ENCODE results near the gene QTRT2. TPM values are rescaled to one million over a fixed set of nuclear protein-coding genes. Genes with fewer than 3 reads are reported as not detected.

Gene QTRT2
- polyA plus RNA-seq: 25.4 TPM

DNA sequence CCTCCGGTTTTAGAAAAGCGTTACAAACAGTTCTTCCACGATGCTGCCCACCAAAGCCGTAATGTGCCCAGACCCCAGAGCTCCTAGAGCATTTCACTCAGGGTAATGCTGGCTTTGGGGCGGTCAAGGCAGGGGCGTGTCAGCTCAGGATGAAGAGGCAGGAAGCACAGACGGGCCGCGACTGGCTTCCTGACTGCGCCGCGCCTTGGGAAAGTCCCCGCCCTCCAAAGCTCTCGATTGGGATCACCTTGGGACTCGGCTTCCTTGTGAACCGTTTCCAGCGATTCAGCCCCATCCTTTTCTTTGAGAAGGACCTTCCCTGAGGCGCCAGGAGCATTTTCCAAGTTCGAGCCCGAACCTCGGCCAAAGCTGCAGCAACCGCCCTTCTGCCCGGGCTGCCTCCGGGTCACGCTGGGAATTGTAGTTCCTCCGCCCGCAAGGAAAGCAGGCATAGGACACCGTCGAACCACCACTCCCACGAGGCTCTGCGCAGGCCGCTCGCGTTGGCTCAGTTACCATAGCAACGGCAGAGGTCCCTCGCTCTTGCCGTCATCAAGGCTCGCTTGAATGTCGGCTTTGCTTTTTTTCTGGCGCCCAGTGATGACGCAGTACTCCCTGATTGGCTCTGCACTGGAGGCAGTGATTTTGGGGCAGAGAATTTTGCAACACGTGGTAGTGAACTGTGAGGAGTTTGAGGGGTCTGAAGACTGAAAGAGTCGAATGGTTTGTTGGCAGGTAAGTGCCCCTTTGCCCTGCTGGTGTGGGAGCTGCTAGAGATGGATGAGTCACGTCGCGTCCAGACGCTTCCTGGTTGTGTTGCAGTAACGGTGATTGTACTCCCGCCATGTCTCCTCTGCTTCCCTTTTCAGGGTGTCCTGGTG is at the start of gene QTRT2, which contains the start of gene CCDC191:
Gene QTRT2, plus strand, starts transcription at position 608 of the 881 bp plus-strand sequence. CDS start 8,521 bp downstream, outside the sequence.
Gene CCDC191, minus strand, starts transcription at position 397 of the 881 bp plus-strand sequence. Its CDS starts 60 bp downstream, at position 337.
- Mint-ChIP-seq H3K27ac (peak within 1 kb of the TSS; percentile 88 to 100 (median 98)), H3K4me1 (peaks cover 26 to 43% (median 41%) of the 10 kb centered on the region in 3 donors), H3K36me3 (peaks cover 2% of the 10 kb centered on the region), H3K27me3 (peaks cover 3% of the 10 kb centered on the region), H3K4me3 (peak within 1 kb of the TSS; percentile 88 to 99 (median 98)), H3K9me3 (no peaks in the 10 kb centered on the region)

DNA sequence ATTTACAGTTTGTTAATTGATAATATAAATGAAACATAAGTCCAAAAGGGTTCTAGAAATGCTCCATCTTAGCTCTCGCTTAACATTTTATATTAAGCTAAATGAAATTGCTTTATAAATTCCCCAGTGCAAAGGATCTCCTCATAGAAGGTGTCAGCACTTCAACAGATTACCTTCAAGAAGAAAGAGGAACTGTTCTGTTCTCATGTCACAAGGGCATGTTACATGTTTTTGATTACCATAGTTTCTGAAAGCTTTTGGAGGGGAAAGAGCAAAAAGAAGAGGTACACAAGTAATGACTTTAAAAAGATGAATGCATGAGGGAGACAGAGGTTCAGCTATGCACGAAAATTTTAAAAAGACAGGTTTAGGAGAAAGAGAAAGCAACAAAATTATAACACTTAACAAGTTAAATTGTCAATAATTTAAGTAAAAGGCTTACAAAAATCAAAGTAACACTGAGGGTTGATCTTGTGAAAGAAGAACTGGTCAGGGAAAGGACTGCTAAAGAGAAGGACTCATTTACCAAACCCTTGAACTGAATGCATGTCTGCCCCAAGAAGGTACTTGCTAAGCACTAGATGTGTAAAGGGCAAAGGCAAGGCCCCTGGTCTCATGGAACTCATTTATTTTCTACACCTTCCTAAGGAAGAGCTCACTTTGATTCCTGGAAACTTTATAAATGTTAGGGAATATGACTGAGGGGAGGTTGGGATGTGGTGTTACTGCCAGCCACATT is 45.3 kb upstream of the QTRT2 start:
- Mint-ChIP-seq H3K27ac (peak overlapping the region; percentile 47 to 94 (median 54)), H3K4me3 (peak overlapping the region; percentile 44 to 86 (median 78)), H3K9me3 (no peaks in the 10 kb centered on the region), H3K27me3 (no peaks in the 10 kb centered on the region), H3K4me1 (peaks cover 7 to 21% (median 14%) of the 10 kb centered on the region in 3 donors), H3K36me3 (peaks cover 3% of the 10 kb centered on the region)

DNA sequence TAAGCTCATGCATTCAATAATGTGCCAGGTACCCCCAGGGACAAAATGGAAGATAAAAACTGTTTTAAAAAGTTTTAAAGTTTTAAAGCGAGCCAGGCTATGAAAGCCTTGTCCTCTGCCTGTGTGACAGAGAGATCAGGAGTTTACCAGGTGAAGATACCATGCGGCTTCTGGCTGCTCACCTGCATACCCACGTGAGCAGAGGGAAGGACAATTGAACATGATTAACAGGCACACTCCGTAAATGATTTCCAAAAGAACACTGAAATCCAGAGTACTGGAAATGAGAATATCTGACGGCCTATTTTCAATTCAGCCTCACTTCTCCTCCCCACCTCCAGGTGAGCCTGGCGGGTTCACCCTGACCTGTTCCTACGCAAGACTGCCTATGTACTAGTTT is 42.3 kb upstream of the QTRT2 start:
- H3K27me3 Mint-ChIP-seq: no peaks in the 10 kb centered on the region
- peak overlapping the region in 1 of 3 donors; percentile 21 for H3K27ac Mint-ChIP-seq
- peaks cover 7 to 19% (median 14%) of the 10 kb centered on the region in 3 donors for H3K4me1 Mint-ChIP-seq
- H3K4me3 Mint-ChIP-seq: no peak overlapping the region
- H3K9me3 Mint-ChIP-seq: no peaks in the 10 kb centered on the region
- H3K36me3 Mint-ChIP-seq: peaks cover 7% of the 10 kb centered on the region

DNA sequence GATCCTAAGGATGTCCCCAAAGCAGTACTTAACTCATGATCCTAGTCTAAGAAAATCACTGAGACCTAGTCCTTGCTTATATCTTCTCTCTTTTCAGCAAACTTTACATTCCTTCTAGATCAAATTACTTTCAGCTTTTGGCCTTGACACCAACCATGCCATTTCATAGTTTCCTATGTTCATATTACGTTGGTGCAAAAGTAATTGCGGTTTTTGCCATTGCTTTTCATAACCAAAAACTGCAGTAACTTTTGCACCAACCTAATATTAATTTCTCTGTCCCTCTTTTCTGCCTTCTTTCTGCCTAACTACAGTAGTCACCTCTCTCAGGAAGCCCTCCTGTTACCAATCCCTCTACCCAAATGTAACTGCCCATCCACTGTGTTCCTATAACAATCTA is 37.1 kb upstream of the QTRT2 start:
- peaks cover 3% of the 10 kb centered on the region for H3K36me3 Mint-ChIP-seq
- no peak overlapping the region for H3K4me3 Mint-ChIP-seq
- H3K27me3 Mint-ChIP-seq: no peaks in the 10 kb centered on the region
- no peaks in the 10 kb centered on the region for H3K4me1 Mint-ChIP-seq
- H3K27ac Mint-ChIP-seq: no peak overlapping the region
- no peaks in the 10 kb centered on the region for H3K9me3 Mint-ChIP-seq

DNA sequence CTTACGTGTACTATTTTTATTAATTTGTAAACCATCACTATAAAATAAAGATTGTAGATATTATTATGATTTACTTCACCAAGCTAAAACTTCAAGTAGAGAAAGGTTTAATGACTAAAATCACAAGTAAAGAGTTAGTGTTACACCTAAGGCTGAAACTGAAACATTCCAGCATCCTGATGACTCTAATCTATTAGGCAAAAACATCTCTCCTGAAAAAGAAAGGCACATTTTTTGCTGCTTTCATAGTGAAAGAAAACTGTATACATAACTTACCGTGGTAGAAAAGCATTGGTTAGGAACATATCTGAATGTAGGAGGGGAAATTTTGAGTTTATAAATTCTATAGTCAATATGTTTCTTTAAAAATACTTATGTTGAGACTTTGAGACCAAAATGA is 35.6 kb upstream of the QTRT2 start:
- Mint-ChIP-seq H3K27me3 (no peaks in the 10 kb centered on the region), H3K36me3 (peaks cover 3% of the 10 kb centered on the region), H3K4me1 (no peaks in the 10 kb centered on the region), H3K9me3 (no peaks in the 10 kb centered on the region), H3K27ac (no peak overlapping the region), H3K4me3 (no peak overlapping the region)

DNA sequence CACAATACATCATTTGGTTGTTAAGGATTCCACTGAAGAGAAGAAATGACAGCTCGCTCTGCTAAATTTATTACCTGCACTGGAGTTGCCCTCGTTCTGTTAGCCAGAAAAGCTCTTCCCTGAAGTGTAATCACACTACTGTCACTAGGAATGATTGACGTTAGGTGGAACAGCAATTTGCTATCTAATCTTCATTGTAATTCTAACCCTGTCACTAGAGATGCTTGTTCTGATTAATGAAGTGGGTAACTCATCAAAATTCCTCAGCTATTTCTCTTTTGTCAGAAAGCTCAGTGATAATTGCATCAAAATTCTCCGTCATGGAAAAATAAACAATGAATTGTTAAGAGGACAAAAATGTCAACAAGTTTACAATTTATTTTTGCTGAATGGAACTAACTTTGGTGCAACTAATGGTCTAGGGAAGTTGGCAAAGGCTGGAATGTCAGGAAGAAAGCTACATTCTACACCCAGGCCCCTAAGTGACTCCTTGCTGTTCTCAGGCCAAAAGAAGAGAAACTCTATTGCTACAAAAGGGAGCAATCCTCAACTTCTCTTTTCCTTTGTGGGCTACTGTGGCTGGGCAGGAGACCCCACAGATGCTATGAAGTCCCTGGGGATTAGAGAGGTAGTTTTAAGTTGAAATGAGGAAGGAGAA is 34.3 kb upstream of the QTRT2 start:
- Mint-ChIP-seq H3K4me1 (no peaks in the 10 kb centered on the region), H3K36me3 (peaks cover 3% of the 10 kb centered on the region), H3K27ac (no peak overlapping the region), H3K9me3 (no peaks in the 10 kb centered on the region), H3K27me3 (no peaks in the 10 kb centered on the region), H3K4me3 (peak overlapping the region in 1 of 4 donors; percentile 4)

DNA sequence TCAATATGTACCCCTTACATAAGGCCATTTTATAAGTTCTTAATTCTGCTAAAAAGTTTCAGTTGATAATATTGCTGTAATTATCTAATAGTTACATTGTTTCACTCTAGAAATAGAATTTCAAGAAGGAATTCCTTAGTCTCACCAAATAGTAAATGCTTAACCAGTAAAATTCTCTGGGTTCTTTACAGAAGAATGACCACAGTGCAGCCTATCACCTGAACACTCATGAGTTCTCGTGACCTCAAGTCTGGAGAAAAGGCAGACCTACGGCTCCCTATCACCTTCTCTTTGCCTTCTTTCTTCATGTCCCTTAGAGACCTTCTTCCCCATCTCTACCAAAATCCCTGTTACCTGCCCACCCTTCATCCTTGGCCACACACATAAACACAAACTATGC is 31.1 kb upstream of the QTRT2 start:
- no peaks in the 10 kb centered on the region for H3K4me1 Mint-ChIP-seq
- H3K27ac Mint-ChIP-seq: peak overlapping the region in 1 of 3 donors; percentile 21
- no peaks in the 10 kb centered on the region for H3K27me3 Mint-ChIP-seq
- peak overlapping the region in 1 of 4 donors; percentile 23 for H3K4me3 Mint-ChIP-seq
- H3K9me3 Mint-ChIP-seq: no peaks in the 10 kb centered on the region
- H3K36me3 Mint-ChIP-seq: peaks cover 2% of the 10 kb centered on the region

DNA sequence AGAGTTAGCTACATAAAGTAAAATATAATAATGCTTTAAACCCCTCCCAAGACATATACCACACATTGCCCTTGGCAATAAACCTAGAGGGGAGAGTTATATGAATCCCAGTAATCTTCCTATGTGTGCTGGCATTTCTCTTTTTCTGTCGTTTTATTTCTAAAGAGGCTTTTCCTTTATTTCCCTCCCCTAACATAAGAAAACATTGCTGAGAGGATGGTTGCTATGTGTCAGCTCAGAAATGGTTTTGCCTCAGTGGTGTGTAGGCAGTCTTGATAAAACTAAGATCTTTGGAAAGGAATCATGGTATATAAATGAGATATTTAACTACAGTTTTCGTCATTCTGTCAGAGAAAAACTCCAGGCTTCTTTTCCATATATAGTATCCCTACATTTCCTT is 30.2 kb upstream of the QTRT2 start:
- peak overlapping the region in 1 of 3 donors; percentile 1 for H3K27ac Mint-ChIP-seq
- no peaks in the 10 kb centered on the region for H3K4me1 Mint-ChIP-seq
- no peak overlapping the region for H3K4me3 Mint-ChIP-seq
- no peaks in the 10 kb centered on the region for H3K9me3 Mint-ChIP-seq
- H3K27me3 Mint-ChIP-seq: no peaks in the 10 kb centered on the region
- H3K36me3 Mint-ChIP-seq: peaks cover 2% of the 10 kb centered on the region

DNA sequence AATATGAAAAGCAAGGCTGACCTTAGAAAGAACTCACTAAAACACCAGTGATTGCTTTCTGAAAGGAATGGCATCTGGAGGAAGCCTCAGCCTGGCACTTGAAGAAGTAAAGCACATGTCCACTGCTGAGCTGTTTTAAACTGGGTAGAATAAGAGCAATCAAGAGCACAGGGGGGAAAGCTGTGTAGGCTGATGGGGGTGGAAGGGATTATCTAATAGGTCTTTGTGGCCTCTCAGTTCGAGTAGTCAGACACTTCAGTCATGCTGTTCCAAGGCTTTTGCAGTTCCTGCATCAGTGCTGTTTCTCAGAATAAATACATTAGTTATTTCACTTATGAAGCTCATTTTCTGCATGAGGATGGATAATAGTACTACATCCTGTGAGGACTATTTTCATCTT is 22.8 kb upstream of the QTRT2 start:
- H3K4me1 Mint-ChIP-seq: no peaks in the 10 kb centered on the region
- no peaks in the 10 kb centered on the region for H3K27me3 Mint-ChIP-seq
- no peak overlapping the region for H3K4me3 Mint-ChIP-seq
- H3K27ac Mint-ChIP-seq: no peak overlapping the region
- peaks cover 2% of the 10 kb centered on the region for H3K36me3 Mint-ChIP-seq
- H3K9me3 Mint-ChIP-seq: no peaks in the 10 kb centered on the region

DNA sequence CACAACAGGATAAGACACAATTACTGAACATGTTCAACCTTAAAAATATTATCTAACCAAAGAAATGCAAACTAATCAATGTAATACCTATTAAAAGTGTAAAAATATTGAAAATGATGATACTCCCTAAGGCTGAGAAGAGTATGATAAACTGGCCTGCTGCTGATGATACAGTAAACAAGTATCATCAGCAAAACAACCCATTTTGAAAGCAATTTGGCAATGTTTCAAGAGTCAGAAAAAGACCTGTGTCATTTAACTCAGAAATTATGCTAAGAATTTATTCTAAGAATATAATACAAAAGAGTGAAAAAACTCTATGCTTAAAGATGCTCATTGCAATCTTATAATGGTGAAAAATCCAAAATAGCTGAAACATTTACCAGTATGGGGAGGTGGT is 22.3 kb upstream of the QTRT2 start:
- Mint-ChIP-seq H3K36me3 (peaks cover 2% of the 10 kb centered on the region), H3K4me1 (no peaks in the 10 kb centered on the region), H3K9me3 (no peaks in the 10 kb centered on the region), H3K27me3 (no peaks in the 10 kb centered on the region), H3K4me3 (no peak overlapping the region), H3K27ac (no peak overlapping the region)

DNA sequence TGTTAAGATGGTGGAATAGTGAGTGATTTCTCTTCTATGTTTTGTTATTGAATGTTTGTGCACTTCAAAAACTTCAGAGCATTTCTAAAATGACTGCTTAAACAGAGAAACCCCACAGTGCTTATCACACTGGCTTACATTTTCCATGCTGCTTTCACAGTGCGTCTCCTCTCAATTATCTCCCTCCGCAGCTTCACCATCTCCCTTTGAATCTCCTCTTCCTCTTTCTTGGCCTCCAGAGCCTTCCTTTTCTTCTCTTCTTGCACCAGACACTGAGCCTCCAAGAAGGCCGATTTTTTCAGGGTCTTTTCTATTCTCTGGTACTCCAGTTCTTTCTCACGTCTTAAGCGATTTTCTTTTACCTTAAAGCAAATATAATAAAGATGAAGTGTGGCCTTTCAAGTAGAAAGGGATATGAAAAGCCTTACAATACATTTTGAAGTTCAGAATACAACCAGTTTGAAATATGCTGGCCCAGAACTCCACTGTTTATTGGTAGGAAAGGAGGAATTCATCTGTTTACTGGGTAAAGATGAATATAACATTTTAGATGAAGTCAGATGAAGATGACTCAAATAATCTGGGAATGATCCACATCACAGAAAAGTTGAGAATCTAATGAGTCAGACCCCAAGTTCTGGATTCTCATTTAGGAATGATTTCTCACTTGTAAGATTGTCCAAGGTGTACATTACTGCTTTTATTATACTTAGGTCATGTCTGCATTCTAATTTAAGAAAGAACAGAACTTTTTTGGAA is 21.6 kb upstream of the QTRT2 start:
- H3K27ac Mint-ChIP-seq: no peak overlapping the region
- H3K4me1 Mint-ChIP-seq: no peaks in the 10 kb centered on the region
- no peaks in the 10 kb centered on the region for H3K9me3 Mint-ChIP-seq
- H3K36me3 Mint-ChIP-seq: peaks cover 2% of the 10 kb centered on the region
- H3K27me3 Mint-ChIP-seq: no peaks in the 10 kb centered on the region
- no peak overlapping the region for H3K4me3 Mint-ChIP-seq

DNA sequence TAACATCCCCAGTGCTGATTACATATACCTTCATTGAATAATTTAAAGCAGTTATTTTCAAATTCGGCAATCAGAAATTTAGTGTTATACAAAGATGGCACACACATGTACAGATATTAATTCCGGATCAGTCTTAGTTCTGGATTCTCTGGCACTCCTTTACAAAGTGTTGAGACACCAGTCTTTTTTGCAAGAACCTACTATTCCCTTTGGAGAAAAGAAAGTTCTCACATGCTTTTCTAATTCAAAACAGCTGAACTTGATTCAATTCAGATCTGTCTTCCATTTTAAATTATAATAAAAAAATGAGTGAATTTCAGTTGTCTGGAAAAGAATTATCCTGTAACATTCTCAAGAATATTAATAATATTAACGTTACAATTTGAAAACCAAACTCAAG is 20.6 kb upstream of the QTRT2 start:
- Mint-ChIP-seq H3K27ac (no peak overlapping the region), H3K4me1 (no peaks in the 10 kb centered on the region), H3K4me3 (no peak overlapping the region), H3K36me3 (peaks cover 2% of the 10 kb centered on the region), H3K9me3 (no peaks in the 10 kb centered on the region), H3K27me3 (no peaks in the 10 kb centered on the region)

DNA sequence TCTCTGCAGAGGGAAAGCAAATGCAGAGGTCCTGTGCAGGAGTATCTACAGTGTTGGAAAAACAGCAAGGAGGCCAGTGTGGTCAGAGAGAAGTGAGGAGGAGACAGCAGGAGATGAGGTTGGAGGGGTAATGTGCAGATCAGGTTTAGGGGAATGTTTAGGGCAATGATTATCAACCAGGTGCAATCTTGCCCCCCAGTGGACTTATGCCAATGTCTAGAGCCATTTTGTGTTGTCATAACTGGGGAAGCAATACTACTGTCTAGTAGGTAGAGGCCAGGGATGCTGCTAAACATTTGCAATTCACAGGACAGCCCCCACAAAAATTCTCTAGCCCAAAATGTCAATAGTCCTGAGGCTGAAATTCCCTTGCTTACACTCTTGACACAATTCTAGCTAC is 13.3 kb upstream of the QTRT2 start:
- no peak overlapping the region for H3K4me3 Mint-ChIP-seq
- peak overlapping the region in 1 of 3 donors; percentile 79 for H3K27ac Mint-ChIP-seq
- H3K27me3 Mint-ChIP-seq: no peaks in the 10 kb centered on the region
- peaks cover 0 to 4% (median 3%) of the 10 kb centered on the region in 3 donors for H3K4me1 Mint-ChIP-seq
- H3K36me3 Mint-ChIP-seq: no peaks in the 10 kb centered on the region
- no peaks in the 10 kb centered on the region for H3K9me3 Mint-ChIP-seq

DNA sequence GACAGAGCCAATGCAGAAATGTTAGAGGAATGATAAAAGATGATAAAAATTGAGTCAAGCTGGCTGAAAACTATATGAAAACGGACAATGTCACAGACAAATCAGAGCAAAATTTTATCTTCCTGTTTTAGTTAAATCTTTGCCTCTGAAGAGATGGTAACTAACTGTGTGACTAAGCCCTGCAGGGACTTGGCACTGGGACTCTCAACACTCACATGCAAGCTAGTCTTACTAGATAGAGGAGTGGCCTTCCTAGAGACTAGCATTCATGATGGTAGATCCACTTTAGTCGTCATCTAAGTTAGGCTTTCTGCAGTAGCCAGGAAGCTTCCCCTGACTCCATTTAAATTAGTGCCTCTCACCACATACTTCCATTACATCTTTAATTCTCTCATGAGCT is 4.3 kb upstream of the QTRT2 start:
- H3K36me3 Mint-ChIP-seq: peaks cover 6% of the 10 kb centered on the region
- H3K4me3 Mint-ChIP-seq: peak overlapping the region in 1 of 4 donors; percentile 59
- H3K27me3 Mint-ChIP-seq: peaks cover 3% of the 10 kb centered on the region
- no peak overlapping the region for H3K27ac Mint-ChIP-seq
- no peaks in the 10 kb centered on the region for H3K9me3 Mint-ChIP-seq
- H3K4me1 Mint-ChIP-seq: peaks cover 10 to 11% (median 11%) of the 10 kb centered on the region in 3 donors
